PC-9 (cell line): Measurements from ENCODE around the gene HNF1A.

ENCODE experiments used
- EZH2 ChIP-seq: fragments of 200-600 bp; sonication (generic); IDR thresholded peaks from 2 replicates; pipeline ENCODE4 v1.8.0; 2017; ENCODE audit warnings: antibody characterized with exemption, low read depth
- TF ChIP-seq, protein P1 (sequence below): fragments of 200-600 bp; sonication (generic); conservative IDR thresholded peaks from 2 replicates; pipeline ENCODE4 v1.6.1; 2017; ENCODE audit warnings: mixed run types, antibody characterized with exemption, mild to moderate bottlenecking, moderate library complexity

DNA sequence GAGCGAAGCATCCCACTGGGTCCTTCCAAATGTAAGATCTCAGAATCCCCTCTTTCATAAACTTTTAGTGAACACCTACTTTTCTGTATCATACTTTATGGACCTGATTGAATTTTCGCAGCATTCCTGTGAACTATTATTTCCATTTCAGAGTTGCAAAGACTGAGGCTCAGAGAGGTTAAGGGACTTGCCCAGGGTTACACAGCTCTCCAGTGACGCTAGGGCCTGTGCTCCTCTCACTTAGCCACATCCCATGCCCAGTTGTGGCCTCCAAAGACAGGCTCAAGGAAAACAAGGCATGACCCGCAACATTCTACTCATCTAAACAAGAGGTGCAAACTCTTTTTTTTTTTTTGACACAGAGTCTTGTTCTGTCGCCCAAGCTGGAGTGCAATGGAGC, 48.3 kb upstream of the HNF1A start:
- TF ChIP-seq, protein P1, sequence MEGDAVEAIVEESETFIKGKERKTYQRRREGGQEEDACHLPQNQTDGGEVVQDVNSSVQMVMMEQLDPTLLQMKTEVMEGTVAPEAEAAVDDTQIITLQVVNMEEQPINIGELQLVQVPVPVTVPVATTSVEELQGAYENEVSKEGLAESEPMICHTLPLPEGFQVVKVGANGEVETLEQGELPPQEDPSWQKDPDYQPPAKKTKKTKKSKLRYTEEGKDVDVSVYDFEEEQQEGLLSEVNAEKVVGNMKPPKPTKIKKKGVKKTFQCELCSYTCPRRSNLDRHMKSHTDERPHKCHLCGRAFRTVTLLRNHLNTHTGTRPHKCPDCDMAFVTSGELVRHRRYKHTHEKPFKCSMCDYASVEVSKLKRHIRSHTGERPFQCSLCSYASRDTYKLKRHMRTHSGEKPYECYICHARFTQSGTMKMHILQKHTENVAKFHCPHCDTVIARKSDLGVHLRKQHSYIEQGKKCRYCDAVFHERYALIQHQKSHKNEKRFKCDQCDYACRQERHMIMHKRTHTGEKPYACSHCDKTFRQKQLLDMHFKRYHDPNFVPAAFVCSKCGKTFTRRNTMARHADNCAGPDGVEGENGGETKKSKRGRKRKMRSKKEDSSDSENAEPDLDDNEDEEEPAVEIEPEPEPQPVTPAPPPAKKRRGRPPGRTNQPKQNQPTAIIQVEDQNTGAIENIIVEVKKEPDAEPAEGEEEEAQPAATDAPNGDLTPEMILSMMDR = no peak
- TF ChIP-seq EZH2 = no peak
